Measurements from ENCODE around the gene MPC1.

- TF ChIP-seq CTCF (IDR thresholded peaks at IDR 0.05) (no peak), EP300 (IDR thresholded peaks at IDR 0.05) (no peak), POLR2A (IDR thresholded peaks at IDR 0.05) (no peak), POLR2AphosphoS5 (IDR thresholded peaks at IDR 0.05) (no peak)
Measured at GRCh38 chr6:166336847-166337246, 45.9 kb downstream of the MPC1 start.
